HepG2 (cell line): ENCODE data around the gene FBH1. TPM values are rescaled to one million over a fixed set of nuclear protein-coding genes. Genes with fewer than 3 reads are reported as not detected.

Source experiments
- AFF4 ChIP-seq: sonication (generic); formaldehyde crosslinking; IDR thresholded peaks from 2 replicates; pipeline ENCODE4 v1.4.0; 2020; ENCODE audit warnings: missing genetic modification reagents
- ARID4A ChIP-seq: sonication (generic); formaldehyde crosslinking; IDR thresholded peaks from 2 replicates; pipeline ENCODE4 v1.5.0; 2020; ENCODE audit warnings: mild to moderate bottlenecking, missing genetic modification reagents, borderline replicate concordance
- BRCA1 ChIP-seq: sonication (generic); formaldehyde crosslinking; IDR thresholded peaks from 2 replicates; pipeline ENCODE4 v1.4.0; 2020; ENCODE audit warnings: missing genetic modification reagents
- CBFB ChIP-seq: sonication (generic); formaldehyde crosslinking; IDR thresholded peaks from 2 replicates; pipeline ENCODE4 v1.4.0; 2020; ENCODE audit warnings: missing genetic modification reagents
- EEA1 ChIP-seq: sonication (generic); formaldehyde crosslinking; IDR thresholded peaks from 2 replicates; pipeline ENCODE4 v1.5.1; 2020; ENCODE audit warnings: mild to moderate bottlenecking, missing genetic modification reagents, borderline replicate concordance
- HES4 ChIP-seq: sonication (generic); formaldehyde crosslinking; IDR thresholded peaks from 2 replicates; pipeline ENCODE4 v1.9.0; 2021; ENCODE audit warnings: mild to moderate bottlenecking, missing genetic modification reagents, borderline replicate concordance
- PCBP2 ChIP-seq: fragments of 200-400 bp; formaldehyde crosslinking; optimal IDR thresholded peaks from 2 replicates; pipeline ENCODE3; 2018; ENCODE audit warnings: low read length, low read depth; ENCODE audit not compliant: poor library complexity, severe bottlenecking
- PHF5A ChIP-seq: IDR thresholded peaks from one replicate; pipeline ENCODE4 v1.6.1; 2018; ENCODE audit warnings: low read depth, missing genetic modification reagents; ENCODE audit not compliant: unreplicated experiment
- RXRA ChIP-seq: sonication (generic); formaldehyde crosslinking; IDR thresholded peaks from 2 replicates; pipeline ENCODE4 v1.5.1; 2020; ENCODE audit warnings: missing genetic modification reagents
- SNAPC5 ChIP-seq: sonication (generic); formaldehyde crosslinking; IDR thresholded peaks from 2 replicates; pipeline ENCODE4 v1.8.1; 2023; ENCODE audit warnings: mild to moderate bottlenecking, missing genetic modification reagents, borderline replicate concordance
- TBX2 ChIP-seq: sonication (generic); formaldehyde crosslinking; IDR thresholded peaks from 2 replicates; pipeline ENCODE4 v1.5.0; 2020; ENCODE audit warnings: missing genetic modification reagents, mild to moderate bottlenecking, borderline replicate concordance
- ZNF12 ChIP-seq: sonication (generic); formaldehyde crosslinking; IDR thresholded peaks from 2 replicates; pipeline ENCODE4 v1.5.0; 2020; ENCODE audit warnings: missing genetic modification reagents
- ZNF296 ChIP-seq: sonication (generic); formaldehyde crosslinking; conservative IDR thresholded peaks from 2 replicates; pipeline ENCODE4 v1.5.0; 2020; ENCODE audit warnings: mild to moderate bottlenecking, missing genetic modification reagents
- ZNF549 ChIP-seq: sonication (generic); formaldehyde crosslinking; IDR thresholded peaks from 2 replicates; pipeline ENCODE4 v1.5.0; 2020; ENCODE audit warnings: missing genetic modification reagents
- ZNF619 ChIP-seq: sonication (generic); formaldehyde crosslinking; IDR thresholded peaks from 2 replicates; pipeline ENCODE4 v1.4.0; 2020; ENCODE audit warnings: mild to moderate bottlenecking, missing genetic modification reagents
- ZNF841 ChIP-seq: sonication (generic); formaldehyde crosslinking; IDR thresholded peaks from 2 replicates; pipeline ENCODE4 v1.8.1; 2023; ENCODE audit warnings: missing genetic modification reagents, borderline replicate concordance
- ZUFSP ChIP-seq: sonication (generic); formaldehyde crosslinking; IDR thresholded peaks from 2 replicates; pipeline ENCODE4 v1.9.0; 2021; ENCODE audit warnings: missing genetic modification reagents, mild to moderate bottlenecking, borderline replicate concordance
- polyA plus RNA-seq, 8 experiments: library from polyadenylated mRNA; depleted of rRNA in 3 of 8; stranded (reverse) in 7 of 8; unstranded in 1 of 8; fragments of >200 nt; fragmentation: Illumina TruSeq in 4 of 8; extraction: Trizol in 4 of 8; gene quantifications; 2 replicates each; pipeline versions ENCODE4 v1.2.1 to v1.2.3, GENCODE V29; 2011 to 2016; ENCODE audit warnings: low read depth in 4 of 8, missing spikeins in 1 of 8, mixed read lengths in 1 of 8; ENCODE audit not compliant: insufficient read depth in 1 of 8
- total RNA-seq, 5 experiments: library from RNA; depleted of rRNA; stranded (reverse); fragments of >200 nt; fragmentation: Illumina TruSeq; extraction: Trizol; gene quantifications; 2 replicates each; pipeline ENCODE4 v1.2.3, GENCODE V29; 2016; ENCODE audit warnings: low read depth in 1 of 5

The FBH1 gene
- total and polyA plus RNA-seq, 2 of the 13 experiments (the other 11 are each of a cell fraction or from before 2014, with no cell fraction given): 48.8 to 60.3 TPM

GRCh38 chr10:5889624-5890451 lies at the start of gene FBH1, which contains the start of gene ANKRD16 (continued):
- peak; percentile 89 for TF ChIP-seq ARID4A (CRISPR knock-in tag)
- TF ChIP-seq AFF4 (CRISPR knock-in tag): no peak
- TF ChIP-seq ZNF841: no peak
- TF ChIP-seq ZNF296 (CRISPR knock-in tag): peak; percentile 69; the same call in 1 of the 2 replicates
- TF ChIP-seq PCBP2: no peak
- peak; percentile 79 for TF ChIP-seq HES4 (CRISPR knock-in tag)
- peak; percentile 59; the same call in 1 of the 2 replicates for TF ChIP-seq ZNF619
- 0 out of 2 replicates have a peak, but pooled peaks have one; percentile 26 for TF ChIP-seq ZNF549 (CRISPR knock-in tag)
- TF ChIP-seq TBX2 (CRISPR knock-in tag): peak; percentile 59; the same call in 1 of the 2 replicates
- no peak for TF ChIP-seq ZUFSP
- TF ChIP-seq CBFB (CRISPR knock-in tag): peak; percentile 71; the same call in 1 of the 2 replicates
- TF ChIP-seq EEA1 (CRISPR knock-in tag): no peak; the same call in 1 of the 2 replicates
- no peak for TF ChIP-seq ZNF12
- TF ChIP-seq PHF5A: no peak
- TF ChIP-seq RXRA (CRISPR knock-in tag): 0 out of 2 replicates have a peak, but pooled peaks have one; percentile 54
- peak; percentile 87; the same call in 1 of the 2 replicates for TF ChIP-seq BRCA1 (CRISPR knock-in tag)
- TF ChIP-seq SNAPC5 (CRISPR knock-in tag): no peak; the same call in 1 of the 2 replicates
